ENCODE results near the gene ENOX1. TPM values are rescaled to one million over a fixed set of nuclear protein-coding genes. Genes with fewer than 3 reads are reported as not detected.

Gene ENOX1
- total RNA-seq, 6 experiments from 2014 or later = 0.50 to 3.2 (median 0.64) TPM

DNA sequence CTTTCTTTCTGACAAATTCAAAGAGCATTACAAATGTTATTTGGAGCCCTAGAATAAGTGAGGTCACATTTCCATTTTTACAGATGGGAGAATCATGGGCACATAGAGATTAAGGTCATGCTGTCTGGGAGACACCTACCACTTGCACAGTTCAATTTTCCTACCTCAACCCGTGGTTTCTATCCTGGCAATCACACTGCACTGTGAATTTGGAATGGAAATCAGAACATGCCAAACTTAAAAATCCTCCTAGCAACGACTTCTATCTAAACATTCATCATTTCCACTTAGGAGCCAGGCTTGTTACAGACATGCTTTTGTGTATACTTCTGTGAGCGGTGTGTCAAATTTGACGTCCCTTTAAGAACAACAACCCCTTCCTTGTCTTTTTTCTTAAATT, 511.9 kb downstream of the ENOX1 start:
- no peaks in the 10 kb centered on the region for H3K36me3 Mint-ChIP-seq (ENCODE audit: low read depth)
- no peaks in the 10 kb centered on the region; the same call in 1 of the 2 replicates for H3K27me3 Mint-ChIP-seq (ENCODE audit: insufficient read depth)
- no peaks in the 10 kb centered on the region for H3K9me3 Mint-ChIP-seq
- H3K4me3 Mint-ChIP-seq = no peak overlapping the region
- no peak overlapping the region for H3K27ac Mint-ChIP-seq
- peaks cover 39% of the 10 kb centered on the region for H3K4me1 Mint-ChIP-seq (ENCODE audit: low read depth)
- no peak for DNase-seq
- TF ChIP-seq, protein P1, sequence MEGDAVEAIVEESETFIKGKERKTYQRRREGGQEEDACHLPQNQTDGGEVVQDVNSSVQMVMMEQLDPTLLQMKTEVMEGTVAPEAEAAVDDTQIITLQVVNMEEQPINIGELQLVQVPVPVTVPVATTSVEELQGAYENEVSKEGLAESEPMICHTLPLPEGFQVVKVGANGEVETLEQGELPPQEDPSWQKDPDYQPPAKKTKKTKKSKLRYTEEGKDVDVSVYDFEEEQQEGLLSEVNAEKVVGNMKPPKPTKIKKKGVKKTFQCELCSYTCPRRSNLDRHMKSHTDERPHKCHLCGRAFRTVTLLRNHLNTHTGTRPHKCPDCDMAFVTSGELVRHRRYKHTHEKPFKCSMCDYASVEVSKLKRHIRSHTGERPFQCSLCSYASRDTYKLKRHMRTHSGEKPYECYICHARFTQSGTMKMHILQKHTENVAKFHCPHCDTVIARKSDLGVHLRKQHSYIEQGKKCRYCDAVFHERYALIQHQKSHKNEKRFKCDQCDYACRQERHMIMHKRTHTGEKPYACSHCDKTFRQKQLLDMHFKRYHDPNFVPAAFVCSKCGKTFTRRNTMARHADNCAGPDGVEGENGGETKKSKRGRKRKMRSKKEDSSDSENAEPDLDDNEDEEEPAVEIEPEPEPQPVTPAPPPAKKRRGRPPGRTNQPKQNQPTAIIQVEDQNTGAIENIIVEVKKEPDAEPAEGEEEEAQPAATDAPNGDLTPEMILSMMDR (IDR thresholded peaks at IDR 0.05) = no peak

DNA sequence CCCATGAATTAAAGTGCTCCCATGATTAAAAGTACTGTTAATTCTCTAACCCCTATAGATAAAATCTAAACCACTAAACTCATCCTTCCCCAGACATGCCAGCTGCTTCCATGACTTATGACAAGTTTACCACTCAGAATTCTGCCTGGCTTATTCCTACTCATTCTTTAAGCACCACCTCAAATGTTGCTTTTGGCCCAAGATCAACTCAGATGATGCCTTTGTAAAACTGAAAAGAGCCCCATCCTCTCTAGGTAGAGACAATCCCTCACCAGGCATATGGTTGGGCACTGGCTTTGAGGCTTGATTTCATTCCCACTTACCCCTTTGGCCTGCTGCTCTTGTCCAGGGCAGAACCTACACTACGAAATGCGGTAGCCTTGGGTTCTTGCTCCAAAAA, 513.4 kb downstream of the ENOX1 start:
- DNase-seq = peak; percentile 39
- TF ChIP-seq, protein P1 (IDR thresholded peaks at IDR 0.05) = no peak
- Mint-ChIP-seq H3K27ac (no peak overlapping the region), H3K27me3 (ENCODE audit: insufficient read depth) (no peaks in the 10 kb centered on the region; the same call in 1 of the 2 replicates), H3K4me3 (no peak overlapping the region), H3K4me1 (ENCODE audit: low read depth) (peaks cover 54% of the 10 kb centered on the region), H3K9me3 (no peaks in the 10 kb centered on the region), H3K36me3 (ENCODE audit: low read depth) (no peaks in the 10 kb centered on the region)

DNA sequence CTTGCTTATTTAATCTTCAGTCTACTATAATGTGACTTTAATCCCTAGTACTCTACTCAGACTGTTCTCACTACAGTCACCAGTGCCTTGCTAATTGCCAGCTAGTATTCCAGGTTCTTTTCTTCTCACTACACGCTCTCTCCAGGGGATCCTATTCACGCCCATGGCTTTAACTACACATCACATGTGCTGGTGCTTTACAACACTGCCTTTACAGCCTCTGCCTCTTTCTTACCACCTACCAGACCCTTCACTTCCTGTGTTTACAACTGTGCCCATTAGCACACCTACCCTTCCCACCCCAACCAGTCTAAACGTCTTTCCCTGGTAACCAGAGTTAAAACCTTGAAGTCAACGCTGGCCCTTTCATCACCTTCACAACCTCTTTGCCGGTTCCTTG, 513.9 kb downstream of the ENOX1 start:
- Mint-ChIP-seq H3K36me3 (ENCODE audit: low read depth) (no peaks in the 10 kb centered on the region), H3K4me3 (no peak overlapping the region), H3K27me3 (ENCODE audit: insufficient read depth) (no peaks in the 10 kb centered on the region; the same call in 1 of the 2 replicates), H3K27ac (no peak overlapping the region), H3K9me3 (no peaks in the 10 kb centered on the region), H3K4me1 (ENCODE audit: low read depth) (peaks cover 59% of the 10 kb centered on the region)
- TF ChIP-seq, protein P1 (IDR thresholded peaks at IDR 0.05) = no peak
- DNase-seq = no peak

DNA sequence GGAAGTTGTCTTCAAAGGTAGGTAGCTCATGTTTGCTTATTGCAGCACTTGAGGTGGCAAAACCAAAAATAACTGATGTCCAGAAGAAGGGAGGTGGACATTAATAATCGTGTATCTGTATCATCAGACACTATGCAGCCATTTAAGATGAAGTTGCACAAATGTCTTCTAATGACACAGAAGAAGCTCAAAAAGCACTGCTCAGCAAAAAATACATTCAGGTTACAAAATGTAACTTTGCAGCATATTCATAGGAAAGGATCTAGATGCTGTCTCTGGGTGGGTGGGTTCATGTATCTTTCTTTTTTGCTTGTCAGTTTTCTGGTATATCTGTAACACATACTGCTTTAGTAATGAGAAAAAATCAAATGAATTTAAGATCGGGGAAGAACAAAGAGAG, 515.6 kb downstream of the ENOX1 start:
- Mint-ChIP-seq H3K4me1 (ENCODE audit: low read depth) (peaks cover 72% of the 10 kb centered on the region), H3K4me3 (no peak overlapping the region)
- TF ChIP-seq, protein P1 (IDR thresholded peaks at IDR 0.05) = no peak

DNA sequence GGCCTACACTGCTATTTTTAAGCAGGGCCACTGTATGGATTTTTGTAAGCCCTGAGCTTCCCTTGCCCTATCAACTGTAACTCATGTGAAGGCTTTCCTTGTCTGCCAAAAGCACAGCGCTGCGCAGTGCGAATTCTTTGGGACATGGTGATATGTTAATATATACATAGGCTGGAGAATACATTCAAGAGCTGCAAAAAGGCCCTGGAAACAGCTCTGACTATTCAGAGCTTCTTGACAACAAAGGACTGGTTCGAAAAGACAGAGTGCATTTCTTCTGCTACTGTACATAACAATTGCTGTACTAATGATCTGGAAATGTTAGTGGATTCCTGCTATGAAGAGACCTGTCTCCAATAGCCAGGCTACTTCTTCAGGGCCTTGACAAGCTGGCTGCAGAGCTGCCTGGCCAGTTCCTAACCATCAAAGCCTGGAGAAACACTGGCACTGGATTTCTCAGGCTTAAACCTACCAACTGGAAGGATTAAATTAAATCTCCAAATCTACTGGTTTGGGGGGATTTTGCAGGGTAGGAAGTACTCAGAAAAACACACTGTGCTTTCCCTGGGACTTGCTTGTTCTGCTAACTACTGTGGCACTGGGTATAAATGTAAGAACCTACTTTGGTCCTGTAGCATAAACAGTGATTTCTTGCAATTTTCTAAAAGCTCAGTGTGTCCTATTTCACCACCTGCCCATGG, 516.5 kb downstream of the ENOX1 start:
- Mint-ChIP-seq H3K27me3 (ENCODE audit: insufficient read depth) (no peaks in the 10 kb centered on the region), H3K27ac (no peak overlapping the region), H3K9me3 (no peaks in the 10 kb centered on the region), H3K4me3 (no peak overlapping the region), H3K36me3 (ENCODE audit: low read depth) (no peaks in the 10 kb centered on the region), H3K4me1 (ENCODE audit: low read depth) (peaks cover 71% of the 10 kb centered on the region)
- DNase-seq = no peak
- TF ChIP-seq, protein P1 (IDR thresholded peaks at IDR 0.05) = no peak

More for the DNA sequence above, 515.6 kb downstream of the ENOX1 start:
- no peak for DNase-seq
- Mint-ChIP-seq H3K36me3 (ENCODE audit: low read depth) (no peaks in the 10 kb centered on the region), H3K27ac (no peak overlapping the region), H3K27me3 (ENCODE audit: insufficient read depth) (no peaks in the 10 kb centered on the region), H3K9me3 (no peaks in the 10 kb centered on the region)
